ENCODE results near the gene PTDSS2.
"Not testable (repeated sequence)": the region's sequence is repeated elsewhere in the genome, so short reads cannot be mapped to it uniquely, and the experiment has no call there.

PTDSS2 gene

GRCh38 chr11:465896-466530, 15.9 kb downstream of the PTDSS2 start:
- TF ChIP-seq, protein P1, sequence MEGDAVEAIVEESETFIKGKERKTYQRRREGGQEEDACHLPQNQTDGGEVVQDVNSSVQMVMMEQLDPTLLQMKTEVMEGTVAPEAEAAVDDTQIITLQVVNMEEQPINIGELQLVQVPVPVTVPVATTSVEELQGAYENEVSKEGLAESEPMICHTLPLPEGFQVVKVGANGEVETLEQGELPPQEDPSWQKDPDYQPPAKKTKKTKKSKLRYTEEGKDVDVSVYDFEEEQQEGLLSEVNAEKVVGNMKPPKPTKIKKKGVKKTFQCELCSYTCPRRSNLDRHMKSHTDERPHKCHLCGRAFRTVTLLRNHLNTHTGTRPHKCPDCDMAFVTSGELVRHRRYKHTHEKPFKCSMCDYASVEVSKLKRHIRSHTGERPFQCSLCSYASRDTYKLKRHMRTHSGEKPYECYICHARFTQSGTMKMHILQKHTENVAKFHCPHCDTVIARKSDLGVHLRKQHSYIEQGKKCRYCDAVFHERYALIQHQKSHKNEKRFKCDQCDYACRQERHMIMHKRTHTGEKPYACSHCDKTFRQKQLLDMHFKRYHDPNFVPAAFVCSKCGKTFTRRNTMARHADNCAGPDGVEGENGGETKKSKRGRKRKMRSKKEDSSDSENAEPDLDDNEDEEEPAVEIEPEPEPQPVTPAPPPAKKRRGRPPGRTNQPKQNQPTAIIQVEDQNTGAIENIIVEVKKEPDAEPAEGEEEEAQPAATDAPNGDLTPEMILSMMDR (IDR thresholded peaks at IDR 0.05; ENCODE audit: extremely low read depth, missing control alignments) = no peak
- no peak for DNase-seq (ENCODE audit: low spot score)

DNA sequence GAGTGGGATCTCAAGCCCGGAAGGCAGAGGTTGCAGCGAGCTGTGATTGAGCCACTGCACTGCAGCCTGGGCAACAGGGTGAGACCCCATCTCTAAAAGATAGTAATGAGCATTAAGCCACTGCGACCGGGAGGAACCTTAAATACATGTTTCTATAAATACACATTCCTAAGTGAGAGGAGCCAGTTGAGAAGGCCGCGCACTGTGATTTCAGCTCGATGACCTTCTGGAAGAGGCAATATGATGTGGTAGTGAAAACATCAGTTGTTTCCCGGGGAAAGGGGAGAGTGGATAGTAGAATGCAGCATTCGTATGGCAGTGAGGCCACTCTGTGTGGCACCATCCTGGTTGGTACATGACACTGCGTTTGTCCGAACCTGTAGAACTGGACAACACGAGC, 18.0 kb downstream of the PTDSS2 start:
- DNase-seq (ENCODE audit: low spot score) = no peak
- TF ChIP-seq, protein P1 (IDR thresholded peaks at IDR 0.05; ENCODE audit: extremely low read depth, missing control alignments) = no peak

GRCh38 chr11:468493-468892, 18.4 kb downstream of the PTDSS2 start:
- TF ChIP-seq, protein P1 (IDR thresholded peaks at IDR 0.05; ENCODE audit: extremely low read depth, missing control alignments) = no peak
- no peak for DNase-seq (ENCODE audit: low spot score)

DNA sequence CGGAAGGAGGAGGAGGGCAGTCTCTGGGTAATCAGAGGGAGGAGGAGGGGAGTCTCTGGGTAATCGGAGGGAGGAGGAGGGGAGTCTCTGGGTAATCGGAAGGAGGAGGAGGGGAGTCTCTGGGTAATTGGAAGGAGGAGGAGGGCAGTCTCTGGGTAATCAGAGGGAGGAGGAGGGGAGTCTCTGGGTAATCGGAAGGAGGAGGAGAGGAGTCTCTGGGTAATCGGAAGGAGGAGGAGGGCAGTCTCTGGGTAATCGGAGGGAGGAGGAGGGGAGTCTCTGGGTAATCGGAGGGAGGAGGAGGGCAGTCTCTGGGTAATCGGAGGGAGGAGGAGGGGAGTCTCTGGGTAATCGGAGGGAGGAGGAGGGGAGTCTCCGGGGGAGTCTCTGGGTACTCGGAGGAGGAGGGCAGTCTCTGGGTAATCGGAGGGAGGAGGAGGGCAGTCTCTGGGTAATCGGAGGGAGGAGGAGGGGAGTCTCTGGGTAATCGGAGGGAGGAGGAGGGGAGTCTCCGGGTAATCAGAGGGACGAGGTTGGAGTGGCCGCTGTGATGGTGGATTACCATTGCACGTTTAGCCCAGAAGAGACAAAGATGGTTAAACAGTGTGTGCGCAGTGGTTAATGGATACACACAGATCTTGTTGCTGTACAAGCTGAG, 19.1 kb downstream of the PTDSS2 start:
- not testable (repeated sequence) for DNase-seq (ENCODE audit: low spot score)

GRCh38 chr11:469684-470560, 19.8 kb downstream of the PTDSS2 start:
- DNase-seq (ENCODE audit: low spot score) = no peak
- TF ChIP-seq, protein P1 (IDR thresholded peaks at IDR 0.05; ENCODE audit: extremely low read depth, missing control alignments) = no peak

GRCh38 chr11:471468-472145, 21.5 kb downstream of the PTDSS2 start:
- no peak for DNase-seq (ENCODE audit: low spot score)
- TF ChIP-seq, protein P1 (IDR thresholded peaks at IDR 0.05; ENCODE audit: extremely low read depth, missing control alignments) = no peak

DNA sequence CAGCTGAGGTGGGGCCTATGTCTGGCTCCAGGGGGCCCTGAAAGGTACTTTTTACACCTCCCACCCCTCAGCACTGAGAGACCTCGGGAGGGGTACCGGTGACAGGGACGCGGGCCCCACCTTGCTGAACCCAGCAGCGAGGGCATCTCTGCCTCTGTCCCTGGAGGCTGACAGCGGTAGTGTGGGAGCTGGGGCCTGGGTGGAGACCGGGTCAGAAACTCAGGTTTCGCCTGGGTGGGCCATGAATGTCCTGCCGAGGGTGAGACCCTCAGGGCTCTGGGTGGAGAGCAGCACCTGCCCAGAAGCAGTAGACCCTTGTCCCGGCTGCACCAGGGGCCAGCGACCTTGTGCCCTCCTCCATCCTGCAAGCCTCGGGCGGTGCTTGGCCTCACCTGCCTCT, 22.2 kb downstream of the PTDSS2 start:
- TF ChIP-seq, protein P1 (IDR thresholded peaks at IDR 0.05; ENCODE audit: extremely low read depth, missing control alignments) = no peak

More for the DNA sequence above, 22.2 kb downstream of the PTDSS2 start:
- DNase-seq (ENCODE audit: low spot score) = no peak
